ENCODE data around the gene CDK18. TPM values are rescaled to one million over a fixed set of nuclear protein-coding genes. Genes with fewer than 3 reads are reported as not detected.

CDK18 gene
- total RNA-seq, 2 experiments from 2014 or later, result 8.4 to 10.4 TPM

GRCh38 chr1:205492201-205492667 is 12.2 kb upstream of the CDK18 start:
- Mint-ChIP-seq H3K9me3 (no peaks in the 10 kb centered on the region), H3K36me3 (ENCODE audit: low read depth) (no peaks in the 10 kb centered on the region), H3K4me1 (ENCODE audit: low read depth) (peaks cover 4% of the 10 kb centered on the region), H3K27ac (no peak overlapping the region), H3K4me3 (no peak overlapping the region), H3K27me3 (peaks cover 24% of the 10 kb centered on the region)
- no peak for ATAC-seq
- no peak for DNase-seq
- ChIA-PET CTCF (interaction anchor here (1.4 to 4.9 kb wide), 5 partner anchors 10 to 166 kb away, joined by 4 to 37 read pairs (median 8); no protein-coding TSS in a partner anchor), POLR2A (interaction anchor here (0.9 kb wide), 1 partner anchor 10 kb away, joined by 4 read pairs; no protein-coding TSS in a partner anchor)
- TF ChIP-seq CTCF (IDR thresholded peaks at IDR 0.05), result no peak
- intact Hi-C loops (cut with micrococcal nuclease), result no loop called here

GRCh38 chr1:205492774-205493173 is 11.7 kb upstream of the CDK18 start:
- ChIA-PET POLR2A (interaction anchor here (0.9 kb wide), 1 partner anchor 9 kb away, joined by 4 read pairs; no protein-coding TSS in a partner anchor), CTCF (interaction anchor here (1.4 to 4.9 kb wide), 5 partner anchors 10 to 165 kb away, joined by 4 to 37 read pairs (median 8); no protein-coding TSS in a partner anchor)
- peaks cover 24% of the 10 kb centered on the region for H3K27me3 Mint-ChIP-seq
- ATAC-seq, result no peak
- H3K9me3 Mint-ChIP-seq, result no peaks in the 10 kb centered on the region
- H3K4me3 Mint-ChIP-seq, result no peak overlapping the region
- TF ChIP-seq CTCF (IDR thresholded peaks at IDR 0.05), result no peak
- H3K36me3 Mint-ChIP-seq (ENCODE audit: low read depth), result no peaks in the 10 kb centered on the region
- H3K4me1 Mint-ChIP-seq (ENCODE audit: low read depth), result peaks cover 4% of the 10 kb centered on the region
- H3K27ac Mint-ChIP-seq, result no peak overlapping the region
- DNase-seq, result no peak
- intact Hi-C loops (cut with micrococcal nuclease), result no loop called here

- Mint-ChIP-seq H3K9me3 (no peaks in the 10 kb centered on the region), H3K27me3 (peaks cover 23% of the 10 kb centered on the region), H3K4me1 (ENCODE audit: low read depth) (peaks cover 4% of the 10 kb centered on the region), H3K4me3 (no peak overlapping the region), H3K27ac (no peak overlapping the region), H3K36me3 (ENCODE audit: low read depth) (no peaks in the 10 kb centered on the region)
- intact Hi-C loops (cut with micrococcal nuclease), result no loop called here
- CTCF ChIA-PET, result interaction anchor here (1.4 to 4.9 kb wide), 7 partner anchors 8 to 164 kb away, joined by 4 to 37 read pairs (median 8); no protein-coding TSS in a partner anchor
- ATAC-seq (peak; percentile 85), DNase-seq (peak; percentile 45)
- POLR2A ChIA-PET, result no interaction called here
- no peak for TF ChIP-seq CTCF (IDR thresholded peaks at IDR 0.05)
These were observed 11.0 kb upstream of the CDK18 start for GRCh38 chr1:205493241-205494085.

GRCh38 chr1:205494115-205494514 is 10.4 kb upstream of the CDK18 start:
- Mint-ChIP-seq H3K27me3 (peaks cover 20% of the 10 kb centered on the region), H3K27ac (no peak overlapping the region), H3K4me3 (no peak overlapping the region), H3K9me3 (no peaks in the 10 kb centered on the region), H3K4me1 (ENCODE audit: low read depth) (peaks cover 4% of the 10 kb centered on the region), H3K36me3 (ENCODE audit: low read depth) (no peaks in the 10 kb centered on the region)
- intact Hi-C loops (cut with micrococcal nuclease), result no loop called here
- DNase-seq (no peak), ATAC-seq (no peak)
- TF ChIP-seq CTCF (IDR thresholded peaks at IDR 0.05), result no peak
- POLR2A ChIA-PET, result no interaction called here
- CTCF ChIA-PET, result interaction anchor here (1.4 to 4.9 kb wide), 3 partner anchors 9 to 97 kb away, joined by 6 to 37 read pairs (median 28); no protein-coding TSS in a partner anchor
